ENCODE measurements around the gene IMMP2L.

IMMP2L gene

DNA sequence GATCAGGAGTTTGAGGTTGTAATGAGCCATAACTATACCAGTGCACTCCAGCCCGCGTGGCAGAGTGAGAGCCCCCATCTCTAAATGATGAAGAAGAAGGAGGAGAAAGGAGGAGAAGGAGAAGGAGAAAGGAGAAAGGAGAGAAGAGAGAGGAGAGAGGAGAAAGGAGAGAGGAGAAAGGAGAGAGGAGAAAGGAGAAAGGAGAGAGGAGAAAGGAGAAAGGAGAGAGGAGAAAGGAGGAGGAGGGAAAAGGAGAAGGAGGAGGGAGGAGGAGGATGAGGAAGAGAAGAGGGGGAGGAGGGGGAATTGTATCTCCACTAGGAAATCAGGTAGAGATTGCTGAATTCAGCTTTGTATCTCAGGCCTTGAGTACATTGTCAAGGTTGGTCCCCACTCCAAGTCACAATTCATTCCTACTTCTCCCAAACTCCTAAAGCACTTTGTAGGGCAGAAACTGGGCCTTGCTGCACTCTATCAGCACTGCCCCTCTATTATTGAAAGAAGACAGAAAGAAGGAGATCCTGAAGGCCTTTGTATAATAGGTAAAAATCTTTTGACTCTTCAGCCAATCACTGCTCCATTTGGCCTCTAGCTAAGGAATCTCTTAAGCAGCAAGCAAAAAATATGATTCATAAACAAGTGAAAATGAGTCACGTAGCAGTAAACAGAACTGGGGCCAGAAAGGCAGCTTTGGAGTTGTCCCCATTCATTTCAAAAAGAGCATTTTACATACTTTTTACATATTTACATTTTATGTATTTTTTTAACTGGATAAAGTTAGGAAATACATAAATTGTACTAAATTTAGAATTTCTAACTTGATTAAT, 178.0 kb downstream of the IMMP2L start:
- no peak for DNase-seq

DNA sequence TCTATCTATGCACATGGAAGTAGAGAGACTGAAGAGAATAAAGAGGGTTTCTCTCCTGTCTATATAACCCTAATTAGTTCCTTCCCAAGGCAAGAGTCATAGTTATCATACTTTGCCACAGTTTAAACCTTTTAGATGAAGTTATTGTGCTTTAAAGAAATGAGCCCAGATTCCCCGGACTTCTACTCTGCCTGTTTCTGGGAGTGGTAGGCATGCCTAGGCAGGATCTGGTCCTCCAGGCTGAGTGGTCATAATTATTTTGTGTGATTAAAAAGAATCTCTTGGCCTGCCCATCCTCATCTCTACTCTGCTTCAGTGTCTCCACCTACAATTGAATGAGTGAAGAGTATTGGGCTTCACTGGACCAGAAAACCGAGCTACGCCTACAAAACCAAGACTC, 179.2 kb downstream of the IMMP2L start:
- no peak for DNase-seq

DNA sequence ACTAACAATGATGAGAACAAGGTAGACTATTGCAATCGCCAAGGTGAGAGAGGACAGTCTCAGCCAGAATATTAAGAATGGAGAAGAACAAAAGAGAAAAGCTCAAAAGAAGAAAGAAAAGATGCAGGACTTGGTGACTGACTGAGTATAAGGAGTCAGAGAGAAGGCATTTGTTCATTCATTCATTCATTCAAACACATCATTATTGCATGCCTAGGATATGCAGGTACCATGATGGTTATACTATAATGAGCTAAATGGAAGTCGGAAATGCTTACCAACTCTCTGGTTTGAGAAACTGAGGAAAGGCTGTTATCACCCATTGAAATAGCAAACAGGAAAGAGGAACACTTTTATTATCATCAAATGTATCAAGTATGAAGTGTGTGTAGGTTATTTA, 180.7 kb downstream of the IMMP2L start:
- no peak for DNase-seq

DNA sequence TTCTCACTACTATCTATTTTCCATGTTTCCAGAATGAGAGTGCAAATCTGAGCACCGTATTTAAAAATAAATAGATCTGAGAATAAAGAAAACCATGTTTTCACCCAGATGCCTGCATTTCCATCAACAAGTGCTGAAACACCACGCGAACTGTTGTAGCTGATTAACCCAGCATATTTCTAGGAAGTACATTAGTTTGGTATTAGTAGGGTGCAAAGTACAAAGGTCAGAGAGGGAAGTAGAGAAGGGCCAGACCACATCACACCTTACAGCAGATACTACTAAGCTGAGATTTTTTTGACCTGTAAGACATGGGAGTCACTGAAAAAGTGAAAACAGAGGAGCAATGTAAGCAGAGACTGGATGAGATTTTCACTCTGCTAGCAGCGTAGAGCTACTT, 181.3 kb downstream of the IMMP2L start:
- DNase-seq, result no peak

DNA sequence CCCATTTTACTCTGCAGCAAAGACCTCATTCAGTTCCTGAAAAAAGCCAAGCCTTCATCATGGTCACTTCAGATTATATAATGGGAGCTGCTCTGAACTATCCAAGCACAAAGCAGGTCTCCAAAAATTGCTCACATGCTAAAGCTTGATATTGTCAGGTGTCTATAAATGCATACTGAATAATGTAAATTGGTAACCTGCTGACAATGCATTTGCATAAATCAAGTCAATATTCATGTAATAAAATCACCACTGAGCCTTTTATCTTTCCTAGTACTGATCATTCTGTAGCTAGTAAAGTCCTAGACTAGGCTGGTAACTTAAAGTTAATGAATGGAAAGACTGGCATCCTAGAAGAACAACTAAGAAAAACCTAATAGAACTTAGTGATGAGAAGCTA, 188.3 kb downstream of the IMMP2L start:
- no peak for DNase-seq

DNA sequence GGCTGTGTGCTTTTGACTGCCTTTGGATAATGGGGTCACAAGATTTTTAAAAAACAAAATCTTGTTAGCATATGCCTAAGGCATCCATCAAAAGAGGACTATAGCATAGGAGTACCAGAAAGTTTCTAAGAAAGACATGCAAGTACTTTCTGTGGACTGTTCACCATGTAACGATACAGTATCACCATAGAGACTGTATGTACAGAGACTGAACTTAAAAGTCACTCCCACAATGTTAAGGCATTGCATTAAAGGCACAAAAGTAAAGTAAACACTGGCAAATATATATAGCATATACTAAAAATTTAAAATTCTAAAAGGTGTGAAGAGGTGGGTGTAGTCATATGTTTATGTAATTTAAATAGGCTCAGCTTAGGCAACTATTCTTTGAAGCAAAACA, 190.9 kb downstream of the IMMP2L start:
- no peak for DNase-seq

DNA sequence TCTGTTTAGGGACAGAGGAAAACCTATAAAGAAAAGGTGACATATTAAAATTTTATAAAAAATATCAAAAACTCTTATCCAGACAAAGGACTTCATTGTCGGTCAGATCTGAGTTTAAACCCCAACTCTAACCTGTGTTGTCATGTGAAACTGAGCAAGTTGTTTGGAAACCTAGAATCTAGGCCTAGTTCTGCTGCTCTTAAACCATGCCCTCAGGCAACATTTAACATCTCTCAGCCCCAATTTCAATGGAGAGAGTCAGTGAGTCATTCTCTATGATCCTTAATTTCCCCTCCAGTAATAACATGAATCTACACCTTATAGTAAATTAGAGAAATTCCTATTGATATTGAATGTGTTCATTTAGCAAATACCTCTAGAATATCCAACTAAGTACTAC, 192.3 kb downstream of the IMMP2L start:
- DNase-seq, result no peak

DNA sequence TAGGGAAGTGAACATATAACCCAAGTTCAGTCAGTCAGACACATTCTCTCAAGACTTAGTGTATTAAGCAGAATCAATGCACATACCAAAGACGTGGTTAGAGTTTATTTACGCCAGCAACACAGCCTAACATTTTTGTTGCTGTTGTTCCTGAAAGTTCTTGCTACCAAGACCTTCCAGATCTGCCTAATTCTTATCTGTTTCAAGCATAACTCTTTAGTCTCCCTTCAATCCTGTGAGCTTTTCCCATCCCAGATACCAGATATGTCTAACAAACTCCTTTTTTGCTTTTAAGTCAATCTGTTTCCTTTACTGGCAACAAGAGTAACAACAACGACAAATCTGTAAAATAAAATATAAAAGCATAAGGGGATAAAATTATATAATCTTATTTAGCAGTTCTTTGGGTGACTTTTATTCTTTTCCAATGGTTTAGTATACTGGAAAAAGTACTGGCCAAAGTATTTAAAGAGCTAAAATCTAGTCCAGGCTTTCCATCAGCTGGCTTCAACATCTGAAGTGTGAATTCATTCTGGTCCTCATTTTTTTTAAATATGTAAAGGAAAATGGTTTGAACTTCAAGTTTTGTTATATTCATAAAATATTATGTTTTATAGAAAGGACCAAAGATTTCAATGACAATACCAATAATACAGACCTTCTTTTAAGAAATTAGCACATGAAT, 193.8 kb downstream of the IMMP2L start:
- DNase-seq, result no peak

DNA sequence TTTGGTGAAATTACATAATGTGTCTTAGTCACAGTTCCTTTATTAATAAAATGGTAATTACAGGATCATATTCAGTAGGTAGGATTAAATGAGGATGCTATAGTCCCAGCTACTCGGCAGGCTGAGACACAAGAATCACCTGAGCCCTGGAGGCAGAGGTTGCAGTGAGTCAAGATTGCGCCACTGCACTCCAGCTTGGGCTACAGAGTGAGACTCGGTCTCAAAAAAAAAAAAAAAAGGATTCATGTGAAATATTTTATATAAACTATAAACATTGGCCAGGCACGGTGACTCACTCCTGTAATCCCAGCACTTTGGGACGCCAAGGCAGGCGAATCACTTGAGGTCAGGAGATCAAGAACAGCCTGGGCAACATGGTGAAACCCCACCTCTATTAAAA, 197.9 kb downstream of the IMMP2L start:
- DNase-seq, result no peak

DNA sequence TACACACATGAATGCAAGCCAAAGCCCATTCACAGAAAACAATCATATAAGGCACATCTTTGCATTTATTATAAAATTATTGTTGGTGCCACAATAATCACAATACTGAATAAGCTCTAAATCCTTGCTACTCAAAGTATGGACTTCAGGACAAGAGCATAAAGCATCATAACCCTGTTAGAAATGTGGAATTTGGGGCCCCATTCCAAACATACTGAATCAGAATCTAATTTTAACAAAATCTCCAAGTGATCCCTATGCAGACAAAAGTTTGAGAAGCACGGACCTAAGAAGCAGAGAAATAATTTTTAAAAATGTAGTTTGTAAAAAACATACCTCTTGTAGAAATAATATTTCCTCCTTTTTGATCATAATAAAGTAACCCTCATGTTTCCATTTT, 199.2 kb downstream of the IMMP2L start:
- no peak for DNase-seq

DNA sequence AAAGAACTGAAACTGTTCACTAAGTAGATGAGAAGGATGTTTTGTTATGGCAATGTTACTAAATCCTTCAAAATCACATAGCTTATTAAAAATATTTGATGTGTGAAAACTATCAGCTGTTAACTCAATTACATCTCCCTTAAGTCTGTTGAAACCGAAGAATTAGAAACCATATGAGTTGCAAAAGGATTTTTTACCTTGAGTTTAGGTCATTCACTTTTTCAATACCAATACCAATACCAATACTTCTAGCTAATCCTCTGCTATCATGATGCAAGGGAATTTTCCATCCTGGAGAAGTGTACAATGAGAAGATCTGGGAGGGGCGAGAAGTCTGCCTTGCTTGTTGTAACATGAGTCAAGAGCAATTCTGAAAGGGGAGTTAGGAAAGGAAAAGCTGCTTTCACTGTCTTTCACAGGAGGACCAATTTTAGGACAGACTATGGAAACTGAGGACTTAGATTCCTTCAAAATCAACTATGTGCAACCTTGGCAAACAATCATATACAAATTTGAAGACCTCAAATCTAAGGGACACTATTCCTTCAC, 199.7 kb downstream of the IMMP2L start:
- DNase-seq, result no peak

DNA sequence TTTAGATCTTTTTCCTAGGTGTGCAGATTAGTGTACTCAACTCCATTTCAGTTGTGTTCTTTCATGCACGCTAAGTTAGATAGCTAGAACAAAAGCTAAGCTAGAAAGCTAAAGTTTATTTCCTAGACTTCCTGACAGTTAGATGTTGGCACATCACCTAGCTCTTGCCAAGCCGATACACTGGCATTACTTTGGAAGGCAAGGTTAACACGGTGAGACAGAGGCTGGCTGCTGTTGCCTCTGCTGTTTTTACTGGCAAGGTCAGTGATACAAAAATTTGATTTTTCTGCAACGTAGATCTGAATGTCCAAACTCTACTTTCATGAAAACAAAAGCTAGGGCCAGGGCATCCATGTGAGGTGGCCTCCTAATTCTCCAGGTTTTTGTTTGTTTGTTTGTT, 203.4 kb downstream of the IMMP2L start:
- no peak for DNase-seq

DNA sequence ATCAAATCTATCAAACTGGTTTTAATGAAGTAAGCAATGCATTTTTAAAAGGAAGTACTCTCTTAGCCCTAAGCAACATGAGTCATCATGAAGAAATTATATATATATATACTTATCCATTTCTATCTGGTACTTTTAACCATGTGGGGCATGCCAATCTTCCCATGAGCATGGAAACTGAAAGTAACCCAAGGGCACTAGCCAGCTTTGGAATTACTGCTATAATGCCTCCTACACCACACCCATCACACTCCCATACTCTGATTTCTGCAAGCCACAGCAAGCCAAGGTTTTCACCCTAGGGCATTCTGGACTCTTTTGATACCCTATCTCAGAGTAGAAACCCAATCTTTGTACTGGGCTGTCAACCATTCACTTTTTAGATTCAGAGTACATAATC, 204.6 kb downstream of the IMMP2L start:
- no peak for DNase-seq

DNA sequence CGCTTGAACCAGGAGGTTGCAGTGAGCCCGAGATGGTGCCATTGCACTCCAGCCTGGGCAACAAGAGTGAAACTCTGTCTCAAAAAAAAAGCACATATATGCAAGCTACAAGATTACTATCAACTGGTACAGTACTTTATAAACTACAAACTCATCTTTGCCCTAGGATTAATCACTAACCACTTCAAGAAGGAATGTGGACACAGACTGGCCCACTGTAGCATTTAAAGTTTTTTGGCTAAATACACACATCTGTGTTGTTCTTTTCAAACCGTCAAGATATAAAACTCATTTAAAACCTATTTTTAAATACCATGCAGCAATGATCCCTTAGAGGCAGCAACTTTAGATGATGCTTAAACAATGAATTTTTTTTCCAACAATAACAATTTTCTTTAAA, 205.4 kb downstream of the IMMP2L start:
- no peak for DNase-seq

DNA sequence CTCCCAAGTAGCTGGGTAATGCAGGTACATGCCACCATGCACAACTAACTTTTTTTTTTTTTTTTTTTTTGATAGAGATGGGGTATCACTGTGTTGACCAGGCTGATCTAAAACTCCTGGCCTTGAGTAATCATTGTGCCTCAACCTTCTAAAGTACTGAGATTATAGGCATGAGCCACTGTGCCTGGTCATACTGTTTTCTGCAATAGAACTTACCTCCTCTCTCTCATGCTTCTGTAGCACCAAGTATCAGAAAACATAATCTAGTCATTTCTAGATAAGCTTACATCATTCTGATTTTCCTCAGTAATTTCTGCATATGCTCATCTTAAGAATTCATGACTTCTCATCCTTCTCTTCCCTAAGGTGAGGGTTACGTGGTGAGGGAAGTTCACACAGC, 210.0 kb downstream of the IMMP2L start:
- no peak for DNase-seq

DNA sequence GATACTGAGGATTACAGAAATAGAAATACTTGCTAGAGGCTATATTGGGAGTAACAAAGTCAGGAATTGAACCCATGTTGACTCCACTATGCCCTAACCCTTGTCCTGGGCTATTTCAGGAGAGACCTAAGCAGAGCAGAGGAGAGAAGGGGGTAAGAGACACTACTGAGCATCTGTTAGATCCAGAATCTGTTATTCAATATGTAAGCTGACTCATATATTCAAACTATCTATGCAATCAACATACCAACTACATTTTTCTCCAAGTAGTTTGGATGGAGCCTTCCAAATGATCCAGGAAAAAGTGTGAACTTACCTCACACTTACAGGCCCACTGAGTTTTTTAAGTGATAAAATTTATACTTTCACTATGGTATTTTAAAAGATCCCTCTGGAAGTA, 216.1 kb downstream of the IMMP2L start:
- DNase-seq, result no peak

DNA sequence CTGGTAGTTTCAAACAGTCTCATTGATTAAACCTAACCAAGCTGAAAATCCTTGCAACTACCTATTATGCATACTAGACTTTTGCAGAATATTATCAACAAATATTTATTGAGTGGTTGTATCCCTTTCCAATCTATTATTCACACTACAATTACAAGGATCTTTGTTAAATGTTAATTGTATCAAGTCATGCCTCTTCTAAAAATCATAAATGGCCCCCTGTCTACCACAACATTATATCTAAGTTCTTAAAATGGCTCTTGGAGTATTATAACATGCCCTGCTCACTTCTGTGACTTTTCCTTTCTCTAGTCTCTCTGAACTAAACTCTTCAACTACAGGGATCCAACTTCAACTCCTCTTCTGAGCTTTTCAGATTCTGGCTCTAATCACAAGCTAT, 219.3 kb downstream of the IMMP2L start:
- DNase-seq, result no peak

DNA sequence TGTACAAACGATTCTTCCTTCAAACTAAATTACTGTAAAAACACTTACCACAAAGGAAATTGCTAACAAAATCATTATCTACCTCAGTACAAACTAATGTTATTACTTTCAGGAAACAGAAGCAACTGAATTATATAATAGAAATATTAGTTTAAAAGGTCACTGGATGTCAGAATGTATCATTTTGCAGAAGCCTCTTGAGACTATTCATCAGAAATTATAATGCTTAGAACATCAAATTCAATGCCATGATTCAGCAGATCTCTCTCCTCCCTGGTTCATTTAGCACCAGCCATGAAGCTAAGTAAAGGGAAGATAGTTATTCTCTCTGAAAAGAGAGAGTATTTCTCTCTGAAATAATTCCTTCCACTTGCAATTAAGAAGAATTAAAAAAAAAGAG, 223.3 kb downstream of the IMMP2L start:
- DNase-seq, result no peak

DNA sequence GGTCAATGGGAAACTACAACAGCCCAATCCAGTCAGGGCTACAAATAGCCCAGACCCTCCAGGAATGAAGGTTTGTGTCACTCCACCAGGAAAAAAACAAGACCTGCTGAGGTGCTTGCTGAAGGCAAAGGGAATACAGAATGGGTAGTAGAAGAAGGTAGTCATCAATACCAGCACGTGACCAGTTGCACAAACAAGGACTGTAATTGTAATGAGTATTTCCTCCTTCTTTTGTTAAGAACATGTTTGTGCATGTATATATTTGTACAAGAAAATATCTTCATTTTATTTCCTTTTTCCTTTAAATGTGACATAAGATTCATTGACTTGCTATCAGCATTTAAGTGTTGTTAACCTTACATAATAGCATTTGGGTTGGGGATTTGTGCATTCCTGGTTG, 229.3 kb downstream of the IMMP2L start:
- DNase-seq, result no peak

DNA sequence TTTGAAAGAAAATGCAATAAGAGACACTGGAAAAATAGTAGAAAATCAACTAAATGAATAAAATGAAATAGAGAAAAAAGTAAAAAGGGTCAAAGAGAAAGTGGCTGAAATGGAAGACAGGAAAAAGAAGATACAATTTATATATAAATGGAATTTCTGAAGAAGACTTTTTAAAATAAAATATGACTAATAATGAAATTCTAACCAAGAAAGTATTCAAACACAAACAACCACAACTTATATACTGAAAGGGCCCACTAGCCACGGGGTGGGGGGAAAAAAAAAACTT, 232.1 kb downstream of the IMMP2L start:
- DNase-seq, result no peak

DNA sequence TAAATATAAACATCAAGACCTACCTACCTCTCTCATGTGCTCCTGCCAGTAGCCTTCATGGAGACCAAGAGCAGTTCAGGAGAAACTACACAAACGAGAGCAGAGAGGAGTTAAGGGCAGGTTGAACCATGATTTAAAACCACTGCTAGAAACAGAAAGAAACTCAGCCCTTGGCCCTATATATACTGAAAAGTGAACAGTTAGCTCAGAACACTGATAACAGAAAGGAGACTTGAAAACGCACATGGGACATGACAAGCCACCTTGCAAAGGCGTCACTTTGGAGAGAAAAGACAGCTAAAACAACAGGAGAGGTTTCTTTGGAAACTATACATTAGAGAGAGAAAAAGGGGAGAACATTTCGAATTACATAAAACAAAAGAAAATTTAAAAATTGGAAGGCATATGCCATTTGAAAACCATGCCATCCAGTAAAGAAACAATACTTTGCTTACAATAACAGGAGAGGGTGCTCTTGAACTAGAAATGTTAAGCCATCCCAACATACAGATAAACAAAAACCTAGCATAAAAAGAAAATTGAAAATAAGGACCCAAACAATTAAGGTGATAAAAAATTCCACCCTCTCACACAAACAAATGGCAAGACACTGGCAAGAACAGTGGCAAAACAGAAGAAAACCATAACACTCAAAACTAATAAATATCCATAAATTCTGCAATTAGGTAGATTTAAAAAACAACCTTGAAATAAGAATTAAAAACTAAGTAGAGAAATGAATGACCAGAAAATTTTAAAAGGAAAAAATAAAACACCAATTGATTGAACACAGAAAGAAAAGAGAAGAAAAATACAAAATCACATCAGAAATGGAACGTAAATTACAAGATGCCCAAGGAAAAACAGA, 232.7 kb downstream of the IMMP2L start:
- no peak for DNase-seq

DNA sequence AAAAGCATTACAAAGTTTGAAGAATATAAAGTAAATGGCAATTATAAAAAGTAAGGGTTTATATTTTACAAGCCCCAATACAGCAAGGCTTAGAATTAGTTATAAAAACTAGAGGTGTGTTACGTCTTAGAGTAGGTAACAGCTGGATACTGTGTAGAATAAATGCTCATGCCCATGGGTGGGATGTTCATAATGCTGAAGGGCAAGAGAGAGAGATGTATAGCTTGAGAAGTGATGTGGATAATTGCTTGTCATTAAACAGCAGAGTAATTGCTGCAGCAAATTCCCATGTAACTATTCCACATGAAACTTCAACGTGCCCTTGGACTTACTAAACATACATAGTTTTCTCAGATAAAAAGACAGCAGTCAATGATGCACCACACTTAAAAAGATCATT, 233.8 kb downstream of the IMMP2L start:
- no peak for DNase-seq

DNA sequence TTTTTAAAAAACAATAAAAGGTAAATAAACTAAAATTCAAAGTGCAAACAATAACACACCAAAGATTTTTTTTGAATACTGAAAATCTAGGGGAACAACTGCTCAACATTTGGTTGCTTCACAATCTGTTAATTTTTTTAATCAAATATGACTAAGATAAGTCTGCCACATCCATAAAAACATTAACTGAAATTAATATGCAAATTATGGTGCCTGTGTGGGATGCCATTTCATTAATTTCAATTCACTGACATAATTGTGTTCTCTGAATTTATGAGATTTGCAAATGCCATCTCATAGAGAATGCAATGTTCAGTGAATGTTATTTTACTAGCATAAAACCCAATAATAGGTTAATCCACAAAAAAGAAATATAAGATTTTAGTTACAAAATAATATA, 237.5 kb downstream of the IMMP2L start:
- no peak for DNase-seq

DNA sequence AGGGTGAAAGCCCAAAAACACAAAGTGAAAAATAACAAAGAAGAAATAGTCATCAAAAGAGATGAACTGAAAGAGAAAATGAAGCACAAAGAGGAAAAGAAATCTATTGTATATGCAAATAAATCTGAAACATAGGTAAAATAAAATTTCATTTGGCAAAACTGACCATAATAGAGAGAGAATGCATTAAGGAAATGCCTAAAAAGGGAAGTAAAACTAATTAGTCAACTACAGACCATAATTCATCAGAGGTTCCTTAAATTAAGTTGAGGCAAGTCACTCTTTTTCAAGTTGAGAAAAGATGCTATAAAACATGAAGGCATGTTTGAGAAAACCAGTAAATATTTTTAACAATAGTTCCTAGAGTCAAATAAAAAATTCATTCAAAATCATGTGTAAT, 238.1 kb downstream of the IMMP2L start:
- DNase-seq, result no peak
